H1 (cell line): ENCODE measurements around the gene ALPI.

ENCODE experiments used
- CEBPB ChIP-seq: IDR thresholded peaks from 2 replicates; pipeline ENCODE4 v1.6.1; 2012; ENCODE audit warnings: low read depth, low read length
- CREB1 ChIP-seq: IDR thresholded peaks from 2 replicates; pipeline ENCODE4 v1.6.1; 2012; ENCODE audit warnings: inconsistent platforms
- EP300 ChIP-seq, 2 experiments: IDR thresholded peaks; 1 replicate in 1 of 2; 2 replicates in 1 of 2; pipeline ENCODE4 v1.6.1; 2011 to 2012; ENCODE audit warnings: low read depth in 2 of 2, low read length in 2 of 2, mild to moderate bottlenecking in 2 of 2, borderline replicate concordance in 1 of 2, inconsistent platforms in 1 of 2, moderate library complexity in 1 of 2
- EZH2 ChIP-seq: fragments of 200-600 bp; sonication (generic); IDR thresholded peaks from 2 replicates; pipeline ENCODE4 v1.7.1; 2012; ENCODE audit warnings: low read depth, mild to moderate bottlenecking, moderate library complexity, low read length, inconsistent platforms; ENCODE audit not compliant: severe bottlenecking
- NRF1 ChIP-seq: IDR thresholded peaks from 2 replicates; pipeline ENCODE4 v1.6.1; 2011; ENCODE audit warnings: mild to moderate bottlenecking, low read depth, low read length, improper control_type of control experiment
- POLR2A ChIP-seq, 2 experiments: IDR thresholded peaks; 1 replicate in 1 of 2; 2 replicates in 1 of 2; pipeline ENCODE4 v1.6.1; 2011; ENCODE audit warnings: low read depth in 2 of 2, low read length in 2 of 2, mild to moderate bottlenecking in 2 of 2; ENCODE audit errors: control extremely low read depth in 1 of 2
- SIX5 ChIP-seq: IDR thresholded peaks from 2 replicates; pipeline ENCODE4 v1.6.1; 2011; ENCODE audit warnings: mild to moderate bottlenecking, low read depth, low read length
- TAF1 ChIP-seq: IDR thresholded peaks from 2 replicates; pipeline ENCODE4 v1.6.1; 2011; ENCODE audit warnings: mild to moderate bottlenecking, low read depth, low read length
- YY1 ChIP-seq: IDR thresholded peaks from 2 replicates; pipeline ENCODE4 v1.6.1; 2011; ENCODE audit warnings: low read depth, mild to moderate bottlenecking, low read length
- TF ChIP-seq, protein P1 (sequence below), 3 experiments: IDR thresholded peaks; 1 replicate in 2 of 3; 2 replicates in 1 of 3; pipeline versions ENCODE4 v1.5.1 to v1.6.1; 2011; ENCODE audit warnings: low read length in 3 of 3, mild to moderate bottlenecking in 3 of 3, inconsistent platforms in 2 of 3, low read depth in 1 of 3, moderate library complexity in 1 of 3; ENCODE audit not compliant: insufficient read depth in 1 of 3; ENCODE audit errors: control extremely low read depth in 1 of 3
- TF ChIP-seq, protein P2 (sequence below): fragments of 300-600 bp; sonication (generic); IDR thresholded peaks from 2 replicates; pipeline ENCODE4 v1.7.1; 2012; ENCODE audit warnings: low read length, moderate library complexity, mild to moderate bottlenecking, inconsistent platforms; ENCODE audit not compliant: insufficient replicate concordance
- TF ChIP-seq, protein P3 (sequence below): IDR thresholded peaks from 2 replicates; pipeline ENCODE4 v1.6.1; 2012; ENCODE audit warnings: inconsistent platforms

DNA sequence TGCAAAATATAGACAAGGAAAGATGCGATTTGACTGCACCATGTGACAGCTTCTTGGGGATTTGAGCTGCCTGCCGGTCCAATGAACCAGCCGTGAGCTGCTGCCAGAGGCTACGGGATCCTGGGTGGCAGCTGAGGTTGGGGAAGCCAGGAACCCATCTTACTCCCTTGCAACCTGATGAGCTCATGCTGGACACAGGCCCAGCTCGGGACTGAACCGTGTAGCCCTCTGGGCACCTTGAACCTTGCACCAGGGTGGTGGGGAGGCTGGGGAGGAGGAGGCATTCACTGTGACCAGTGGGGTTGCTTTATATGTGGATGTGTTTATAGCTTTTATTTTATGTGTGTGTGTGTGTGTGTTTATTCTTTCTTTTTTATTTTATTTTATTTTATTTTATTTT lies 9.1 kb downstream of the ALPI start:
- TF ChIP-seq, protein P1, sequence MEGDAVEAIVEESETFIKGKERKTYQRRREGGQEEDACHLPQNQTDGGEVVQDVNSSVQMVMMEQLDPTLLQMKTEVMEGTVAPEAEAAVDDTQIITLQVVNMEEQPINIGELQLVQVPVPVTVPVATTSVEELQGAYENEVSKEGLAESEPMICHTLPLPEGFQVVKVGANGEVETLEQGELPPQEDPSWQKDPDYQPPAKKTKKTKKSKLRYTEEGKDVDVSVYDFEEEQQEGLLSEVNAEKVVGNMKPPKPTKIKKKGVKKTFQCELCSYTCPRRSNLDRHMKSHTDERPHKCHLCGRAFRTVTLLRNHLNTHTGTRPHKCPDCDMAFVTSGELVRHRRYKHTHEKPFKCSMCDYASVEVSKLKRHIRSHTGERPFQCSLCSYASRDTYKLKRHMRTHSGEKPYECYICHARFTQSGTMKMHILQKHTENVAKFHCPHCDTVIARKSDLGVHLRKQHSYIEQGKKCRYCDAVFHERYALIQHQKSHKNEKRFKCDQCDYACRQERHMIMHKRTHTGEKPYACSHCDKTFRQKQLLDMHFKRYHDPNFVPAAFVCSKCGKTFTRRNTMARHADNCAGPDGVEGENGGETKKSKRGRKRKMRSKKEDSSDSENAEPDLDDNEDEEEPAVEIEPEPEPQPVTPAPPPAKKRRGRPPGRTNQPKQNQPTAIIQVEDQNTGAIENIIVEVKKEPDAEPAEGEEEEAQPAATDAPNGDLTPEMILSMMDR (IDR thresholded peaks at IDR 0.05; ENCODE audit: control extremely low read depth in 1 of 3, insufficient read depth in 1 of 3, low read depth in 1 of 3, low read length in 3 of 3): no peak
- TF ChIP-seq YY1 (no peak), POLR2A (IDR thresholded peaks at IDR 0.05; ENCODE audit: control extremely low read depth in 1 of 2, low read depth in 2 of 2, low read length in 2 of 2) (no peak), CREB1 (no peak), NRF1 (no peak), EZH2 (no peak), TAF1 (no peak), CEBPB (no peak), SIX5 (no peak), EP300 (IDR thresholded peaks at IDR 0.05; ENCODE audit: borderline replicate concordance in 1 of 2, low read depth in 2 of 2, low read length in 2 of 2) (no peak)
- TF ChIP-seq, protein P2, sequence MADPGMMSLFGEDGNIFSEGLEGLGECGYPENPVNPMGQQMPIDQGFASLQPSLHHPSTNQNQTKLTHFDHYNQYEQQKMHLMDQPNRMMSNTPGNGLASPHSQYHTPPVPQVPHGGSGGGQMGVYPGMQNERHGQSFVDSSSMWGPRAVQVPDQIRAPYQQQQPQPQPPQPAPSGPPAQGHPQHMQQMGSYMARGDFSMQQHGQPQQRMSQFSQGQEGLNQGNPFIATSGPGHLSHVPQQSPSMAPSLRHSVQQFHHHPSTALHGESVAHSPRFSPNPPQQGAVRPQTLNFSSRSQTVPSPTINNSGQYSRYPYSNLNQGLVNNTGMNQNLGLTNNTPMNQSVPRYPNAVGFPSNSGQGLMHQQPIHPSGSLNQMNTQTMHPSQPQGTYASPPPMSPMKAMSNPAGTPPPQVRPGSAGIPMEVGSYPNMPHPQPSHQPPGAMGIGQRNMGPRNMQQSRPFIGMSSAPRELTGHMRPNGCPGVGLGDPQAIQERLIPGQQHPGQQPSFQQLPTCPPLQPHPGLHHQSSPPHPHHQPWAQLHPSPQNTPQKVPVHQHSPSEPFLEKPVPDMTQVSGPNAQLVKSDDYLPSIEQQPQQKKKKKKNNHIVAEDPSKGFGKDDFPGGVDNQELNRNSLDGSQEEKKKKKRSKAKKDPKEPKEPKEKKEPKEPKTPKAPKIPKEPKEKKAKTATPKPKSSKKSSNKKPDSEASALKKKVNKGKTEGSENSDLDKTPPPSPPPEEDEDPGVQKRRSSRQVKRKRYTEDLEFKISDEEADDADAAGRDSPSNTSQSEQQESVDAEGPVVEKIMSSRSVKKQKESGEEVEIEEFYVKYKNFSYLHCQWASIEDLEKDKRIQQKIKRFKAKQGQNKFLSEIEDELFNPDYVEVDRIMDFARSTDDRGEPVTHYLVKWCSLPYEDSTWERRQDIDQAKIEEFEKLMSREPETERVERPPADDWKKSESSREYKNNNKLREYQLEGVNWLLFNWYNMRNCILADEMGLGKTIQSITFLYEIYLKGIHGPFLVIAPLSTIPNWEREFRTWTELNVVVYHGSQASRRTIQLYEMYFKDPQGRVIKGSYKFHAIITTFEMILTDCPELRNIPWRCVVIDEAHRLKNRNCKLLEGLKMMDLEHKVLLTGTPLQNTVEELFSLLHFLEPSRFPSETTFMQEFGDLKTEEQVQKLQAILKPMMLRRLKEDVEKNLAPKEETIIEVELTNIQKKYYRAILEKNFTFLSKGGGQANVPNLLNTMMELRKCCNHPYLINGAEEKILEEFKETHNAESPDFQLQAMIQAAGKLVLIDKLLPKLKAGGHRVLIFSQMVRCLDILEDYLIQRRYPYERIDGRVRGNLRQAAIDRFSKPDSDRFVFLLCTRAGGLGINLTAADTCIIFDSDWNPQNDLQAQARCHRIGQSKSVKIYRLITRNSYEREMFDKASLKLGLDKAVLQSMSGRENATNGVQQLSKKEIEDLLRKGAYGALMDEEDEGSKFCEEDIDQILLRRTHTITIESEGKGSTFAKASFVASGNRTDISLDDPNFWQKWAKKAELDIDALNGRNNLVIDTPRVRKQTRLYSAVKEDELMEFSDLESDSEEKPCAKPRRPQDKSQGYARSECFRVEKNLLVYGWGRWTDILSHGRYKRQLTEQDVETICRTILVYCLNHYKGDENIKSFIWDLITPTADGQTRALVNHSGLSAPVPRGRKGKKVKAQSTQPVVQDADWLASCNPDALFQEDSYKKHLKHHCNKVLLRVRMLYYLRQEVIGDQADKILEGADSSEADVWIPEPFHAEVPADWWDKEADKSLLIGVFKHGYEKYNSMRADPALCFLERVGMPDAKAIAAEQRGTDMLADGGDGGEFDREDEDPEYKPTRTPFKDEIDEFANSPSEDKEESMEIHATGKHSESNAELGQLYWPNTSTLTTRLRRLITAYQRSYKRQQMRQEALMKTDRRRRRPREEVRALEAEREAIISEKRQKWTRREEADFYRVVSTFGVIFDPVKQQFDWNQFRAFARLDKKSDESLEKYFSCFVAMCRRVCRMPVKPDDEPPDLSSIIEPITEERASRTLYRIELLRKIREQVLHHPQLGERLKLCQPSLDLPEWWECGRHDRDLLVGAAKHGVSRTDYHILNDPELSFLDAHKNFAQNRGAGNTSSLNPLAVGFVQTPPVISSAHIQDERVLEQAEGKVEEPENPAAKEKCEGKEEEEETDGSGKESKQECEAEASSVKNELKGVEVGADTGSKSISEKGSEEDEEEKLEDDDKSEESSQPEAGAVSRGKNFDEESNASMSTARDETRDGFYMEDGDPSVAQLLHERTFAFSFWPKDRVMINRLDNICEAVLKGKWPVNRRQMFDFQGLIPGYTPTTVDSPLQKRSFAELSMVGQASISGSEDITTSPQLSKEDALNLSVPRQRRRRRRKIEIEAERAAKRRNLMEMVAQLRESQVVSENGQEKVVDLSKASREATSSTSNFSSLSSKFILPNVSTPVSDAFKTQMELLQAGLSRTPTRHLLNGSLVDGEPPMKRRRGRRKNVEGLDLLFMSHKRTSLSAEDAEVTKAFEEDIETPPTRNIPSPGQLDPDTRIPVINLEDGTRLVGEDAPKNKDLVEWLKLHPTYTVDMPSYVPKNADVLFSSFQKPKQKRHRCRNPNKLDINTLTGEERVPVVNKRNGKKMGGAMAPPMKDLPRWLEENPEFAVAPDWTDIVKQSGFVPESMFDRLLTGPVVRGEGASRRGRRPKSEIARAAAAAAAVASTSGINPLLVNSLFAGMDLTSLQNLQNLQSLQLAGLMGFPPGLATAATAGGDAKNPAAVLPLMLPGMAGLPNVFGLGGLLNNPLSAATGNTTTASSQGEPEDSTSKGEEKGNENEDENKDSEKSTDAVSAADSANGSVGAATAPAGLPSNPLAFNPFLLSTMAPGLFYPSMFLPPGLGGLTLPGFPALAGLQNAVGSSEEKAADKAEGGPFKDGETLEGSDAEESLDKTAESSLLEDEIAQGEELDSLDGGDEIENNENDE: no peak
- TF ChIP-seq, protein P3, sequence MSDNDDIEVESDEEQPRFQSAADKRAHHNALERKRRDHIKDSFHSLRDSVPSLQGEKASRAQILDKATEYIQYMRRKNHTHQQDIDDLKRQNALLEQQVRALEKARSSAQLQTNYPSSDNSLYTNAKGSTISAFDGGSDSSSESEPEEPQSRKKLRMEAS: no peak
